GM12865 (cell line): ENCODE results near the gene EPGN.

Experiments
- DNase-seq: peaks from one replicate; pipeline ENCODE4 v3.0.0; 2010; ENCODE audit warnings: low read depth
- H3K4me3 ChIP-seq: 2 replicates; pipeline ENCODE4 v1.5.1; 2011; ENCODE audit warnings: mild to moderate bottlenecking, low read depth, low read length, control low read depth
- TF ChIP-seq, protein P1 (sequence below): IDR thresholded peaks from 2 replicates; pipeline ENCODE4 v1.5.1; 2011; ENCODE audit warnings: low read length, control low read depth, low read depth, inconsistent platforms; ENCODE audit not compliant: insufficient read depth; ENCODE audit errors: missing control alignments

EPGN gene

GRCh38 chr4:74365761-74366160 is 57.5 kb downstream of the EPGN start:
- no peak for DNase-seq
- TF ChIP-seq, protein P1, sequence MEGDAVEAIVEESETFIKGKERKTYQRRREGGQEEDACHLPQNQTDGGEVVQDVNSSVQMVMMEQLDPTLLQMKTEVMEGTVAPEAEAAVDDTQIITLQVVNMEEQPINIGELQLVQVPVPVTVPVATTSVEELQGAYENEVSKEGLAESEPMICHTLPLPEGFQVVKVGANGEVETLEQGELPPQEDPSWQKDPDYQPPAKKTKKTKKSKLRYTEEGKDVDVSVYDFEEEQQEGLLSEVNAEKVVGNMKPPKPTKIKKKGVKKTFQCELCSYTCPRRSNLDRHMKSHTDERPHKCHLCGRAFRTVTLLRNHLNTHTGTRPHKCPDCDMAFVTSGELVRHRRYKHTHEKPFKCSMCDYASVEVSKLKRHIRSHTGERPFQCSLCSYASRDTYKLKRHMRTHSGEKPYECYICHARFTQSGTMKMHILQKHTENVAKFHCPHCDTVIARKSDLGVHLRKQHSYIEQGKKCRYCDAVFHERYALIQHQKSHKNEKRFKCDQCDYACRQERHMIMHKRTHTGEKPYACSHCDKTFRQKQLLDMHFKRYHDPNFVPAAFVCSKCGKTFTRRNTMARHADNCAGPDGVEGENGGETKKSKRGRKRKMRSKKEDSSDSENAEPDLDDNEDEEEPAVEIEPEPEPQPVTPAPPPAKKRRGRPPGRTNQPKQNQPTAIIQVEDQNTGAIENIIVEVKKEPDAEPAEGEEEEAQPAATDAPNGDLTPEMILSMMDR, result no peak
- no peak overlapping the region for H3K4me3 ChIP-seq
